GM18505 (cell line): Measurements from ENCODE around the gene NSL1.
A peak's percentile ranks its signal among the peaks of the same experiment; 100 is the strongest.
"Not testable (repeated sequence)": the region's sequence is repeated elsewhere in the genome, so short reads cannot be mapped to it uniquely, and the experiment has no call there.

Source experiments
- ATAC-seq: cut with Tn5 transposase; IDR thresholded peaks from one replicate; pipeline ENCODE4 v1.9.1; 2021; ENCODE audit not compliant: unreplicated experiment
- POLR2A ChIP-seq: IDR thresholded peaks from 4 replicates; pipeline ENCODE4 v1.6.1; 2011; ENCODE audit warnings: borderline replicate concordance; ENCODE audit not compliant: insufficient read depth, insufficient read length; ENCODE audit errors: extremely low read depth

The NSL1 gene

DNA sequence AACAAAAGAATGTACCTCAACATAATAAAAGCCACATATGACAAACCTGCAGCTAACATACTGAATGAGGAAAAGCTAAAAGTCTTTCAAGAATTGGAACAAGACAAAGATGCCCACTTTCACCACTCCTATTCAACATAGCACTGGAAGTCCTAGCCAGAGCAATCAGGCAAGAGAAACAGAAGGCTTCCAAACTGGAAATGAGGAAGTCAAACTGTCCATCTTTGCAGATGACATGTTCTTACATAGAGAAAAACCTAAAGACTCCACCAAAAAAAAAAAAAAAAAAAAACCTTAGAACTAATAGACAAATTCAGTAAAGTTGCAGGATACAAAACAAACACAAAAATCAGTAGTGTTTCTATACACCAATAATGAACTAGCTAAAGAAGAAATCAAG lies 20.2 kb downstream of the NSL1 start:
- no peak for TF ChIP-seq POLR2A
- ATAC-seq: no peak

DNA sequence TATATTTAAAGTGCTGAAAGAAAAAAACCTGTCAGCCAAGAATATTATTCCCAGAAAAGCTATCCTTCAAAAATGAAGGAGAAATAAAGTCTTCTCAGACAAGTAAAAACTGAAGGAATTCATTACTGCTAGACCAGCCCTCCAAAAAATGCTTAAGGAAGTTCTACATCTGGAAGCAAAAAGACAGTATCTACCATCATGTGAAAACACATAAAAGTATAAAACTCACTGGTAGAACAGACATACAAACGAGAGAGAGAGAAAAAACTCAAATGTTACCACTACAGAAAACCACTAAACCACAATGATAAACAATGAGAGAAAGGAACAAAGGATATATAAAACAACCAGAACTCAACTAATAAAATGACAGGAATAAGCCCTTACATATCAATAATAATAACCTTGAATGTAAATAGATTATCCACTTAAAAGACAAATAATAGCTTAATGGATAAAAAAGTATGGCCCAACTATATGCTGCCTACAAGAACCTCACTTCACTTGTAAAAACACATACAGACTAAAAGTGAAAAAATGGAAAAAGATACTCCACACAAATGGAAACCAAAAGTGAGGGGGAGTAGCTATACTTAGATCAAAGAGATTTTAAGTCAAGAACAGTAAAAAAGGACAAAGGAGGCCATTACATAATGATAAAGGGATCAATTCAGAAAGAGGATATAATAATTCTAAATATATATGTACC lies 22.0 kb downstream of the NSL1 start:
- no peak for ATAC-seq
- TF ChIP-seq POLR2A: no peak

DNA sequence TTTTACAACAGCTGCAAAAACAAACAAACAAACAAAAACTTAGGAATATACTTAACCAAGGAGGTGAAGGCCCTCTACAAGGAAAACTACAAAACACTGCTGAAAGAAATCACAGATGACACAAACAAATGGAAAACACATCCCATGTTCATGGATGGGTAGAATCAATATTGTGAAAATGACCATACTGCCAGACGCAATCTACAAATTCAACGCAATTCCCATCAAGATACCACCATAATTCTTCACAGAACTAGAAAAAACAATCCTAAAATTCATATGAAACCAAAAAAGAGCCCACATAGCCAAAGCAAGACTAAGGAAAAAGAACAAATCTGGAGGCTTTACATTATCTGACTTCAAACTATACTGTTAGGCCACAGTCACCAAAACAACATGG lies 24.8 kb downstream of the NSL1 start:
- ATAC-seq: not testable (repeated sequence)

DNA sequence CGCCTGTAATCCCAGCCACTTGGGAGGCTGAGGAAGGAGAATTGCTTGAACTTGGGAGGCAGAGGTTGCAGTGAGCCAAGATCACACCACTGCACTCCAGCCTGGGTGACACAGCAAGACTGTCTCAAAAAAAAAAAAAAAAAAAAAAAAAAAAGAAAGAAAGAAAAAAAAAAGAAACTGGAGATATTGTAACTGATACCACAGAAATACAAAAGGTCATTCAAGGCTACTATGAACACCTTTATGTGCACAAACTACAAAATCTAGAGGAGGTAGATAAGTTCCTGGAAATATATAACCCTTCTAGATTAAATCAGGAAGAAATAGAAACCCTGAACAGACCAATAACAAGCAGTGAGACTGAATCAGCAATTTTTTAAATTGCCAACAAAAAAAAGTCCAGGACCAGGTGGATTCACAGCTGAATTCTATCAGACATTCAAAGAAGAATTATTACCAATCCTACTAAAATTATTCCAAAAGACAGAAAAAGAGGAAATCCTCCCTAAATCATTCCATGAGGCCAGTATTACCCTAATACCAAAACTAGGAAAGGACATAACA lies 26.8 kb downstream of the NSL1 start:
- not testable (repeated sequence) for ATAC-seq

DNA sequence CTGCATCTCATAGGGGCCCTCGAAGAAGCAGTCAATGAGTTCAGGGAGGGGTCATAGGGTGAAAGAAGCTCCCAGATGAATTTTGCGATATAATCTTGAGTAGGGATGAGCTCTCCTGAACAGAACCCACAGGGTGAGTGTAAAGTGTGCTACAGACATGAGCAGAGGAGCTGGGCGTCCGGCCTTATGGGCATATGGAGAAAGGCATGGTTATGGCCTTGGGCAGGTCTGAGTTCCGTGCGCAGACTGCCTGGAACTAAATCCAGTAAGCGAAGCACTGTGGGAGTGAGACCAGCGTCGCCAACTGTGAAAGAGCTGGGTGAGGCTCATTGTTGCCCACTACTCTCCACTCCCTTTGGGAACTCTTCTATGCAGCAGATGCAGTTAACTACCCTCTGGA lies 28.7 kb downstream of the NSL1 start:
- ATAC-seq: no peak
- no peak for TF ChIP-seq POLR2A

DNA sequence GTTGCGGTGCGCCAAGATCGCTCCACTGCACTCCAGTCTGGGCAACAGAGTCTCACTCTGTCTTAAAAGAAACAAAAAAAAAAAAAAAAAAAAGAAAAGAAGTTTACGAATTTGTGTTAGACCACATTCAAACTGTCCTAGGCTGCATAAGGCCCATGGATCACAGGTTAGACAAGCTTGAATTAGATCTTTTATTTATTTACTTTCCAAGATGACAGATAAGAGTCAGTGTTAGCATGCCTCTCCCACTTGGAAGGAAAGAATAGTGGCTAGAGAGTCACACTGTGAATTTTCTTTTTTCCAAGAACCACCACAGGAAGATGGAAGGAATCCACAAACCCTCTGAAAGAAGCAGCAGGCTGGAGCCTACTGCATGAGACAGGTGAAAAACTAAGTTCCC lies 29.3 kb downstream of the NSL1 start:
- TF ChIP-seq POLR2A: no peak
- ATAC-seq: no peak

DNA sequence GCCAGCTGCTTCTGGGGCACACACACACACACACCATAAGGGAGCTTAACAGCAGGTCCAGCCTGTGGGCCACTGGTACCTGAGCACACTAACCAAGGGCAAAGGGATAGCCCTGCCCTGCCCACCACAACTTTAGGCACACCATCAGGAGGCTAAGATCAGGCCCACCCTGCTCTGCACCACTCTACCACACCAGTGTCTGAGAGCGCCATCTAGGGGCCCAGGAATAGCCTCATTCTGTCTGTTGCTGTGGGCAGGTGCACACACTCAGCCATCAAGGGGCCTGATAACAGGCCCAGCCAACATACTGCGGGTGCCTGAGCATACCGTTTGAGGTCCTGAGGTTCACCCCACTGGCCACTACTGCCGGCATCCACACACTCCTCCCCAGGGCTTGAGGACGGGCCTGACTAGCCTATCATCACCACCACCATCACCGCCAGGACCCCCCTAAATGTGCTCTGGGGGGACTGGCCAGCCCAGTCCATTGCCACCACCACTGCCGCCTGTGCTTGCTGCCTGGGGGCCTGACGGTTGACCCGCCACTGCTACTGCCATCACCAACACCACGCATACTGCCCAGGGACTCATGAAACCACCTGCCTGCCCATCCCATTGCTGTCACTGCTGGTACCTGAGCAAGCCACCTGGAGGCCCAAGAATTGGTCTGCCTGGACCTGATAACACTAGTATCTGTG lies 31.3 kb downstream of the NSL1 start:
- peak; percentile 58 for ATAC-seq
- no peak for TF ChIP-seq POLR2A

DNA sequence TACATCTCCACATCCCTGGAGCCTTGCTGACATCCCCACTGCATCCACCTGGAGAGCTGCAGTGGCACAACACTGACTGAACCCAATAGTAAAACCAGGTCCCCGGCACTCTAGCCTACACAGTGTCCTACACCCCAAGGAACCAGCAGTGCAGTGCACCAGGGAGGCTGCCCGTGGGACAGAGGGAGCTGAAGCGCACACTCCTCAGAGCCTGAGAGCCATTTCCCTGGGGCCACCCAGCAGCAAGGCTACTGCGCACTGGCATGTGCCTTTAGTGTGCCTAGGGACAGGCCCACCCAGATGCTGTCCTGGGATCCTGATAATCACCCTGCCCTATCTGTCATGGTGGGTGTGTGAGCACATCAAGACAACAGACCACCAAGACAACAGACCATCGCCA lies 31.9 kb downstream of the NSL1 start:
- TF ChIP-seq POLR2A: no peak
- peak; percentile 11 for ATAC-seq

DNA sequence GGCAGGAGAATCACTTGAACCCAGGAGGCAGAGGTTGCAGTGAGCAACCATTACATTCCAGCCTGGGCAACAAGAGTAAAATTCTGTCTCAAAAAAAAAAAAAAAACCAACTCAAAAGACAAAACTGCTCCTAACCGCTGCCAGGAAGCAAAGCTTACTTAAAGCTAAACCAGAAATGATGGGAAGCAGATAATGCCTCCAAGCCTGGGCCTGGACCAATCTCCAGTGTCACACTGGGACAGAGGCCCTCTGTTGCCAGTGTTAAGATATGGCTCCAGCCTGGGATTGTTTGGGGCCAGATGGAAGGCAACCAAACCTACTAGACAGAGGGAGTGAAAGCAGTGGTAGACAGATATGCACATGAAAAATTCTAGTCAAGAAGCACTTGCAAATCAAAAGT lies 36.9 kb downstream of the NSL1 start:
- ATAC-seq: no peak
- no peak for TF ChIP-seq POLR2A

DNA sequence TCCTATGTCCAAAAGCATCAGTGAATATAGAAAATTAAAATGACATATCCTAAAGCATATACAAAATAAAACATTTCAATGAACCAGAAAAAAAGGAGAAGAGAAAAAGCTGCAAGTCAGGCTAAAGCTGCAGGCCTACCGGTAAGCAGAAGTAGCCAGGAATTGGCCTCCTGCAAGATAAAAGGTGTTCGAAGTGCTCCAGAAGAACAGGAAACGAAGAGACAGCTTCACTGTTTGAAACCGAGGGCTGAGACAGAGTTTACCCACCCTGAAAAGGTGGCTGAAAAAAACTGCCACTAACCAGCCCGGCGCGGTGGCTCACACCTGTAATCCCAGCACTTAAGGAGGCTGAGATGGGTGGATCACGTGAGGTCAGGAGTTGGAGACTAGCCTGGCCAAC lies 37.4 kb downstream of the NSL1 start:
- TF ChIP-seq POLR2A: no peak
- no peak for ATAC-seq

DNA sequence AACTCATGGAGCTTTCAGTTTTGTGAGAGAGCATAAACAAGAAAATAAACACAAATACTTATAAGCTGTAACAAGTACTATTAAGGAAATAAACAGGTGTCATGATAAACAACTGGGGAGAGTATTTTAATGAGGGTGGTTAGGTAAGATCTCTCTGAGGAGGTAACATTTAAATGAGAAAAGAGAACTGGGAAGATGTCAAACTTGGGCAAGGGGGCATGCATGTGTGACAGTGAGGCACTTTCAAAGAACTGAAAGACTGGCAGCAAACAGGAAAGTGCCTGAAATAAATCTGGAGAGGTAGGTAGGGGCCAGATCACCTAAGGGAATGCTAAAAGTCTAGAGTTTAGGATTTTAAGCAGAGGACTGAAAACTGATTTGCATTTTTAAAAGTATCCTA lies 37.8 kb downstream of the NSL1 start:
- TF ChIP-seq POLR2A: no peak
- no peak for ATAC-seq

DNA sequence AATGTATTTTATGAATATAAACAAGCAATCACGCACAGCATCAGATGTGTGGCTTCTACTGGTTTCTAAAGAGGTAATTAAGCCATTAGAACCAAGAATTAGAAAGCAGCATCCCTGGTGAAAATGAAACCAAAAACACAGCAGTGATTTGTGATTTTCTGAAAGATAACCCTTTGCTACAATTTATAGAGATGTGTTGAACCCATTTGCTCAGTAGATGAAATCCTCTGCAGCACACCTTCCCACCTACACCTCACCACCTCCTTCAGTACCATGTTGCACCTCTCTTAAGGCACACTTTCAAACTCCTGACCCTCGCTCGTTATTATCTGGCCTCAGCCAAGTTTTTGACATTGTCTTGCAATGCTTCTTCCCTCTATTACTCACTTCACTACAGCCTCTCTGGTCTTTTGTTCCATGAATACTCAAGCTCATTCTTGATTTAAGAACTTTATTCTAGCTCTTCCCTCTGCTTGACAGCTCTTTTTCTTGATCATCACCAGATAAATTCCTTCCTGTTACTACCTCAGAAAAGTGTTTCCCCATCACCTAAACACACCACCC lies 38.6 kb downstream of the NSL1 start:
- ATAC-seq: no peak

DNA sequence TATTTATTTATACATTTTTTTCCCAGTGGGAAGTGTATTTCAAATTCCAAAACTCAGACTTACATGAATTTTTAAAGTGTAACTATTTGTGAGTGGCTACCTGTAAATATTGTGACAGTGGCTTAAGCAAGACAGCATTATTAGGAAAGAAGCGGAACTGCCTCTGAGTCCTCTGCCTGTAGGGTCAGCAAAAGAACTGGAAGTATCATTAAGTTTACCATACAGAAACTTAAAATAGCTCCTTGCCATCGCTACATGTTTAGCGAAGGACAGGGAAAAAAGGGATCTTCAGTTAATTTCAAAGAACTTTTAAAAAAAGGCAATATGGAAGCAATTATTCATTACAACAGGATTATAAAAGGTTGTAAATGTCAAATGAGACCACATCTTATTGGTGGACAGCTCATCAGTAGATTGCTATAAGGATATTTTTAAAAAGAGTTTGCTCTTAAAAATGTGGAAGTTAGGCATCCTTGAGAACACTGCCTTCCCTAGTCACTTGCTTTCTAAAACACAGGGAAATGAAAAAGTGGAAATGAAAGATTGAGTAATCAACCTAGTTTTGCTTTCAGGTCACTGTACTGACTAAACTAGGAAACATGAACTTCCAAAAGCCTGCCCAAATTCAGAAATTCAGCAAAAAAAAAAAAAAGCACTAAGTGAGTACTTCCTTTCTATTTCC lies 39.2 kb downstream of the NSL1 start:
- no peak for TF ChIP-seq POLR2A
- no peak for ATAC-seq

More for the DNA sequence above, 38.6 kb downstream of the NSL1 start:
- TF ChIP-seq POLR2A: no peak
